HepG2 (cell line): Measurements from ENCODE around the gene NDUFS7.

Experiments
- EZH2 ChIP-seq: conservative IDR thresholded peaks from 2 replicates; pipeline ENCODE4 v1.6.1; 2012; ENCODE audit warnings: mild to moderate bottlenecking, low read depth, low read length, moderate library complexity
- KDM5A ChIP-seq: fragments of 200-600 bp; sonication (generic); IDR thresholded peaks from 2 replicates; pipeline ENCODE4 v1.7.0; 2018; ENCODE audit warnings: antibody characterized with exemption, mild to moderate bottlenecking, low read length, borderline replicate concordance
- RNF2 ChIP-seq: fragments of 450-650 bp; conservative IDR thresholded peaks from 2 replicates; pipeline ENCODE4 v1.6.1; 2016; ENCODE audit warnings: low read depth
- ZFX ChIP-seq: sonication (generic); formaldehyde crosslinking; IDR thresholded peaks from 2 replicates; pipeline ENCODE4 v1.4.0; 2020; ENCODE audit warnings: mild to moderate bottlenecking, low read depth, missing genetic modification reagents, moderate library complexity
- TF ChIP-seq, protein P1 (sequence below), 2 experiments: sonication (generic) in 1 of 2; formaldehyde crosslinking in 1 of 2; IDR thresholded peaks; 2 replicates each; pipeline versions ENCODE4 v1.5.1 to v1.6.1; 2011 to 2020; ENCODE audit warnings: borderline replicate concordance in 1 of 2, low read depth in 1 of 2, low read length in 1 of 2, mild to moderate bottlenecking in 1 of 2, missing genetic modification reagents in 1 of 2, moderate library complexity in 1 of 2

DNA sequence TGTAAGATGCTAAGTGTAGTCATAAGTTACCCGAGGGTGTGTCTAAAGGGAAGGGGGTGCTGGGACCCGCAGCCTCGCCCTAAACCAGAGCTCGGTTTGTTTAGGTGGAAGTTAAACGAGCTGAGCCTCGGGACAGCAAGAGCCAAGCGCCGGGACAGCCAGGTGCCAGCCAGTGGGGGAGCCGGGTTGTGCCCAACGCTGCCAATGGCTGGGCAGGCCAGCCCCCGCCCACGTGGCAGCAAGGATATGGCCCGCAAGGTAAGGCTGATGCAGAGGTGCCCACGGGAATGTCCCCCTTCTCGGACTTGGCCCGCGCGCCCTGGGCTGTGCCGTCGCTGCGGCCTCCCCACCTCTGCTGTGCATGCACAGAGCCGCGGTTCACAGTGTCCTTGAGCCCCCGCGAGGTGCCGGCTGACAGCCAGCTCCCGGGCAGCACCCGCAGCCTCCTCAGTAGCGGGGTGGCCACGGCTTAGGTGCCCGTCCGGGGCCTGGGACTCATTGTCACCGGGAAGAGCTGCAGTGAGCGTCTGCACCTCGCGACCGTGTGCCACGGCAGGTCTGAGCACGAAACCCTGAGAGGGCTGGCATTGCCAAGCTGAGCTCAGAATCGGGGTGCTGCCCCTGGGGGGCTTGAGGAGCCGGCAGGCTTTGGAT lies 45.2 kb downstream of the NDUFS7 start:
- TF ChIP-seq RNF2 (no peak), EZH2 (no peak), KDM5A (no peak), ZFX (CRISPR knock-in tag) (no peak)
- TF ChIP-seq, protein P1, sequence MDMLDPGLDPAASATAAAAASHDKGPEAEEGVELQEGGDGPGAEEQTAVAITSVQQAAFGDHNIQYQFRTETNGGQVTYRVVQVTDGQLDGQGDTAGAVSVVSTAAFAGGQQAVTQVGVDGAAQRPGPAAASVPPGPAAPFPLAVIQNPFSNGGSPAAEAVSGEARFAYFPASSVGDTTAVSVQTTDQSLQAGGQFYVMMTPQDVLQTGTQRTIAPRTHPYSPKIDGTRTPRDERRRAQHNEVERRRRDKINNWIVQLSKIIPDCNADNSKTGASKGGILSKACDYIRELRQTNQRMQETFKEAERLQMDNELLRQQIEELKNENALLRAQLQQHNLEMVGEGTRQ (IDR thresholded peaks at IDR 0.05; ENCODE audit: low read depth, low read length) = no peak
- TF ChIP-seq, protein P1 (CRISPR knock-in tag; IDR thresholded peaks at IDR 0.05; ENCODE audit: borderline replicate concordance) = no peak
